Stimulated activated CD8-positive, alpha-beta memory T cell treated with anti-CD3 and anti-CD28 coated beads, Interleukin-2, amount 100 ng/mL, for 1 hour (primary cell): Measurements from ENCODE around the gene IDS.

ENCODE experiments used
- DNase-seq, 2 donors: peaks; one replicate each; pipeline ENCODE4 v3.0.0-alpha.2; 2020; ENCODE audit warnings: low read depth in 2 of 2

The IDS gene

DNA sequence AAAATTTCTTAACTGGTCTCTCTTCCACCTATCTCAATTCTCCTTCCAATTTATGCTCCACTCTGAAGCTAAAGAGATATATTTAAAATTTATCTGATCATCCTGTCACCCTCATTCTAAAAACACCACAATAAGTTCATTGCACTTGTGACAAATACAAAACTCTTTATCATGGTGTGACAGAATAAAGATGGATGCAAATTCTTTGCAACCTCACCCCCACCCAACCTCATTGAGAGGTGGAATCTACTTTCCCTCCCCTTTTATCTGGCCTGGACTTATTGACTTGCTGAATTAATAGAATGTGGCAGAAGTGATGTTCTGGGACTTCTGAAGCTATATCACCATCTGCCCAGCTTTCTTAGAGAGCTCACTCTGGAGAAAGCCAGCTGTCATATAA is 46.5 kb downstream of the IDS start:
- no peak for DNase-seq

DNA sequence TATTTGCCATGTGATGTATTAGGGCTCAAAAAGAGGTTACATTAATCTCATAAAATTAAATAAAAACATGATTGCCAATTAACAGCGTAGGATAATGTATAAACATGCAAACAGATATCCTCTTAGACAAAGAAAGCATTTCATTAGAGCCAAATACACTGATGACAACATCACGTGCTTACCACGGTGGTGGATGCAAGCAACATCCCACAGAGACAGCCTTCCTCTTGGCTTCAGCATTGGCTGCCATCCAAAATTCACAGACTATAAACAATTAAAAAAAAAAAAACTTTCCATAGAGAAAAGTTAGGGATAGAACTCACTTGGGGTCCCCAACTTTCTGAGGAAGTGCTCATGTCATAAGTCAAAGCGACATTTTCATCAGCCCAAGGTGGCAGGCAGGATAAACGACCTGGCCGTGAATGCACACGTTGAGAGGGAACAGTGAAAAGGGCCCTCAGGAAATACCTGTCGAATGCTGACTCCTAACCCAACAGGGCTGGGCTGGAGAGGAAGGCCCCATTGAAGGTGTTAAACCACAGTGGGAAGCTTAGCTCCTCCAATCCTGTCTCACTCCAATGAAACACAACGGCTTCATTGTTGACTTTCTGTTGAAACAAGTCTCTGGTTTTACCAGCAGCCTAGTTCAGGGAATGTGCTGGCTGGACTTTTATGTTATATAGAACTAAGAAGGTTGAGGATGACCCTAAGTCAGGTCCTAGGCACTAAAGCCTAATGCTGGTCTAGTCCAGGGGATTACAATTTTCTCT is 48.4 kb downstream of the IDS start:
- DNase-seq = no peak

DNA sequence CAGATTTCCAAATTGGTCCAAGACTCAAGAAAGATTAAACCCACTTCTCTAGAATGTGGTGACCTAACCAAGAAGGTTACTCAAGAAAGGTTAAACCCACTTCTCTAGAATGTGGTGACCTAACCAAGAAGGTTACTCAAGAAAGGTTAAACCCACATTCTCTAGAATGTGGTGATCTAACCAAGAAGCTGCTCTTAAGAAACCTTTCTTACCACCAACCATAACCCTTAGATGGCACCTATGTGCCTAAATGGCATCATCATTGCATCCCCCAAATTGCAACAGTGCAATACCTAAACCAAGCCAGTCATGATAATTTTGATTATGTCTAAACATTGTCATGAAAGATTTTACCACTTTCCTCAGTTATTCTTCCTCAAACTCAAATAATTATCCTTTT is 49.2 kb downstream of the IDS start:
- no peak for DNase-seq

- no peak for DNase-seq
These were observed 50.9 kb downstream of the IDS start for GRCh38 chrX:149453906-149454822.

GRCh38 chrX:149453030-149453429 is 52.1 kb downstream of the IDS start:
- DNase-seq = no peak

- no peak for DNase-seq
These were observed 71.7 kb downstream of the IDS start for GRCh38 chrX:149433451-149433850.

GRCh38 chrX:149433051-149433450 is 72.1 kb downstream of the IDS start:
- DNase-seq = no peak
